IMR-90 (cell line): ENCODE data around the gene TTC28. TPM values are rescaled to one million over a fixed set of nuclear protein-coding genes. Genes with fewer than 3 reads are reported as not detected.
"Not testable (repeated sequence)": the region's sequence is repeated elsewhere in the genome, so short reads cannot be mapped to it uniquely, and the experiment has no call there.

Experiments used
- ATAC-seq: fragments of 200-7000 bp; cut with Tn5 transposase; 2 replicates; pipeline ENCODE4 v1.9.1; 2020; ENCODE audit warnings: low read depth, mild to moderate bottlenecking, moderate library complexity
- BruUV-seq: library from RNA; stranded (reverse); fragments of 400-500 nt; replicated peaks from 2 replicates; lab custom pipeline; 2021; lab: Mats Ljungman, UMichigan
- CTCF ChIA-PET: fragments of 300-600 bp; formaldehyde crosslinking; extraction: SDS; loops from one replicate; lab custom pipeline; 2021; ENCODE audit warnings: antibody characterized with exemption; lab: Yijun Ruan, JAX
- POLR2A ChIA-PET: fragments of 300-600 bp; sonication (Branson Sonifier 250); formaldehyde crosslinking; loops from one replicate; lab custom pipeline; 2022; ENCODE audit warnings: antibody characterized with exemption; ENCODE audit not compliant: unreplicated experiment; lab: Charles Lee
- DNase-seq: peaks from one replicate; pipeline ENCODE4 v3.0.0; 2013
- H2AFZ ChIP-seq: replicated peaks from 2 replicates; pipeline ENCODE3; 2013; ENCODE audit warnings: low read length, mild to moderate bottlenecking; ENCODE audit not compliant: poor library complexity
- H2AK5ac ChIP-seq: 2 replicates; pipeline ENCODE4 v1.6.1; 2013; ENCODE audit warnings: low read depth, low read length, inconsistent platforms
- H2AK9ac ChIP-seq: replicated peaks from 2 replicates; pipeline ENCODE3; 2013; ENCODE audit warnings: mild to moderate bottlenecking, low read depth, low read length, moderate library complexity; ENCODE audit not compliant: poor library complexity
- H2BK120ac ChIP-seq: 2 replicates; pipeline ENCODE4 v1.6.1; 2013; ENCODE audit warnings: low read depth, low read length, inconsistent platforms
- H2BK15ac ChIP-seq: 3 replicates; pipeline ENCODE4 v1.6.1; 2013; ENCODE audit warnings: low read depth, low read length, inconsistent platforms
- H2BK20ac ChIP-seq: 2 replicates; pipeline ENCODE4 v1.6.1; 2013; ENCODE audit warnings: low read depth, mild to moderate bottlenecking, inconsistent platforms, low read length, moderate library complexity
- H2BK5ac ChIP-seq: 2 replicates; pipeline ENCODE4 v1.6.1; 2013; ENCODE audit warnings: mild to moderate bottlenecking, low read depth, low read length, inconsistent platforms; ENCODE audit not compliant: poor library complexity, severe bottlenecking
- H3K14ac ChIP-seq: replicated peaks from 2 replicates; pipeline ENCODE4 v1.6.1; 2013; ENCODE audit warnings: low read depth, low read length, inconsistent platforms
- H3K18ac ChIP-seq: 2 replicates; pipeline ENCODE4 v1.6.1; 2013; ENCODE audit warnings: low read depth, low read length, control low read depth
- H3K23ac ChIP-seq: 2 replicates; pipeline ENCODE4 v1.6.1; 2013; ENCODE audit warnings: low read depth, low read length, inconsistent platforms
- H3K27ac ChIP-seq: 2 replicates; pipeline ENCODE4 v1.5.1; 2013; ENCODE audit warnings: mild to moderate bottlenecking, control low read depth, low read length; ENCODE audit not compliant: insufficient read depth
- H3K27me3 ChIP-seq: 2 replicates; pipeline ENCODE4 v1.6.1; 2013; ENCODE audit warnings: low read length; ENCODE audit not compliant: control insufficient read depth, insufficient read depth
- H3K36me3 ChIP-seq: 2 replicates; pipeline ENCODE4 v1.6.1; 2013; ENCODE audit warnings: low read length, mixed read lengths; ENCODE audit not compliant: control insufficient read depth, insufficient read depth
- H3K4ac ChIP-seq: 2 replicates; pipeline ENCODE4 v1.6.1; 2013; ENCODE audit warnings: low read depth, low read length, inconsistent platforms
- H3K4me1 ChIP-seq: 2 replicates; pipeline ENCODE4 v1.6.1; 2013; ENCODE audit warnings: low read length, mixed read lengths; ENCODE audit not compliant: control insufficient read depth, insufficient read depth
- H3K4me2 ChIP-seq: 2 replicates; pipeline ENCODE4 v1.6.1; 2013; ENCODE audit warnings: low read depth, mild to moderate bottlenecking, control low read depth, low read length, moderate library complexity
- H3K4me3 ChIP-seq: 2 replicates; pipeline ENCODE4 v1.5.1; 2013; ENCODE audit warnings: low read depth, mild to moderate bottlenecking, control low read depth, low read length, moderate library complexity; ENCODE audit not compliant: insufficient read depth
- H3K56ac ChIP-seq: 2 replicates; pipeline ENCODE4 v1.6.1; 2013; ENCODE audit warnings: low read length, inconsistent platforms; ENCODE audit not compliant: insufficient read depth; ENCODE audit errors: extremely low read depth
- H3K79me1 ChIP-seq, 2 experiments: 2 replicates each; pipeline ENCODE4 v1.6.1; 2013; ENCODE audit warnings: low read length in 2 of 2, inconsistent platforms in 1 of 2, low read depth in 1 of 2
- H3K9ac ChIP-seq: 2 replicates; pipeline ENCODE4 v1.6.1; 2013; ENCODE audit warnings: low read depth, low read length, control low read depth
- H3K9me1 ChIP-seq: 2 replicates; pipeline ENCODE4 v1.6.1; 2013; ENCODE audit warnings: low read length, inconsistent platforms; ENCODE audit not compliant: insufficient read depth
- H3K9me3 ChIP-seq: 2 replicates; pipeline ENCODE4 v1.6.1; 2013; ENCODE audit warnings: low read length; ENCODE audit not compliant: control insufficient read depth, insufficient read depth
- H4K20me1 ChIP-seq: 2 replicates; pipeline ENCODE4 v1.6.1; 2013; ENCODE audit warnings: low read length, inconsistent platforms; ENCODE audit not compliant: insufficient read depth
- H4K5ac ChIP-seq: 2 replicates; pipeline ENCODE4 v1.6.1; 2013; ENCODE audit warnings: mild to moderate bottlenecking, low read depth, low read length, control low read depth
- H4K8ac ChIP-seq, 2 experiments: 2 replicates each; pipeline ENCODE4 v1.6.1; 2013; ENCODE audit warnings: low read depth in 2 of 2, low read length in 2 of 2, control low read depth in 1 of 2, inconsistent platforms in 1 of 2
- H4K91ac ChIP-seq: 2 replicates; pipeline ENCODE4 v1.6.1; 2013; ENCODE audit warnings: low read depth, low read length, inconsistent platforms; ENCODE audit not compliant: insufficient read depth
- WGBS, 2 experiments: methylation state at CpG; one replicate each; pipeline versions ENCODE4 v1.1.5 to v1.1.7; 2013; ENCODE audit warnings: missing lambda C conversion rate in 2 of 2; ENCODE audit not compliant: insufficient read length in 1 of 2; ENCODE audit errors: extremely low coverage in 2 of 2; 5-methylcytosine and 5-hydroxymethylcytosine counted together
- dilution Hi-C: fragments of 300-500 bp; cut with HindIII; formaldehyde crosslinking; loops from one replicate; pipeline ENCODE4 v1.14.3; 2018; ENCODE audit warnings: low sequenced_read_pairs; ENCODE audit not compliant: unreplicated experiment
- in situ Hi-C: fragments of 300-500 bp; cut with MboI; formaldehyde crosslinking; loops from 3 replicates; pipeline ENCODE4 v1.14.3; 2019; ENCODE audit warnings: low sequenced_read_pairs, inconsistent platforms, mixed read lengths
- intact Hi-C: fragments of 100-400 bp; cut with micrococcal nuclease; formaldehyde crosslinking; loops from 2 replicates; pipeline ENCODE4 v1.10.0; 2022
- polyA plus RNA-seq, 3 experiments: library from polyadenylated mRNA; depleted of rRNA; stranded (reverse); fragments of >200 nt; gene quantifications; 2 replicates each; pipeline ENCODE4 v1.2.3, GENCODE V29; 2012; ENCODE audit warnings: low replicate concordance in 1 of 3
- total RNA-seq: library from RNA; depleted of rRNA; stranded (reverse); fragments of >200 nt; gene quantifications from 2 replicates; pipeline ENCODE4 v1.2.3, GENCODE V29; 2012

Gene TTC28
- total and polyA plus RNA-seq, 2 of the 4 experiments (the other 2 are of a cell fraction) = 5.6 to 13.3 TPM

DNA sequence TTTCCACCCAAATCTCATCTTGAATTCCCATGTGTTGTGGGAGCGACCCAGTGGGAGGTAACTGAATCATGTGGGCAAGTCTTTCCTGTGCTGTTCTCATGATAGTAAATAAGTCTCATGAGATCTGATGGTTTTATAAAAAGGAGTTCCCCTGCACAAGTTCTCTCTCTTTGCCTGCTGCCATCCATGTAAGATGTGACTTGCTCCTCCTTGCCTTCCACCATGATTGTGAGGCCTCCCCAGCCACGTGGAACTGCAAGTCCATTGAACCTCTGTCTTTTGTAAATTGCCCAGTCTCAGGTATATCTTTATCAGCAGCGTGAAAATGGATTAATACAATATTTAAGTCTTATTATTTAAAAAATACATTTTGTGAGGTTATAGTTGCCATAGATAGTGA, 315.5 kb downstream of the TTC28 start:
- H2BK15ac ChIP-seq, H4K8ac ChIP-seq, H2AK9ac ChIP-seq, H3K27me3 ChIP-seq, POLR2A ChIA-PET, H3K79me1 ChIP-seq, H2AK5ac ChIP-seq, H2AFZ ChIP-seq, H3K56ac ChIP-seq, H2BK120ac ChIP-seq, CTCF ChIA-PET, BruUV-seq, H4K91ac ChIP-seq, intact Hi-C loops, H3K23ac ChIP-seq, H3K27ac ChIP-seq, H3K4me1 ChIP-seq, H3K4ac ChIP-seq, DNase-seq, in situ Hi-C loops, H3K9me1 ChIP-seq, ATAC-seq, H3K36me3 ChIP-seq, H3K9me3 ChIP-seq, dilution Hi-C loops, H3K9ac ChIP-seq, H2BK5ac ChIP-seq, H2BK20ac ChIP-seq, H4K20me1 ChIP-seq, H3K4me3 ChIP-seq, H4K5ac ChIP-seq, H3K4me2 ChIP-seq, H3K14ac ChIP-seq, H3K18ac ChIP-seq: not testable (repeated sequence)
- WGBS, 2 experiments = no CpG with 5 or more reads among the region's 3 CpGs
